Endothelial cell of umbilical vein (primary cell): ENCODE measurements around the gene IWS1. TPM values are rescaled to one million over a fixed set of nuclear protein-coding genes. Genes with fewer than 3 reads are reported as not detected.
"Not testable (repeated sequence)": the region's sequence is repeated elsewhere in the genome, so short reads cannot be mapped to it uniquely, and the experiment has no call there.

Source experiments
- BruUV-seq: library from RNA; stranded (reverse); fragments of 400-500 nt; replicated peaks from 2 replicates; lab custom pipeline; 2021; lab: Mats Ljungman, UMichigan
- CTCF ChIA-PET: fragments of 300-600, 350-600 bp; sonication (Branson Sonifier 250); formaldehyde crosslinking; loops from one replicate; lab custom pipeline; 2021; ENCODE audit warnings: antibody characterized with exemption, inconsistent platforms; lab: Charles Lee
- POLR2A ChIA-PET: fragments of 300-600, 350-600 bp; sonication (Branson Sonifier 250); formaldehyde crosslinking; loops from one replicate; lab custom pipeline; 2021; ENCODE audit warnings: antibody characterized with exemption, inconsistent platforms; lab: Charles Lee
- DNase-seq: peaks from one replicate; pipeline ENCODE4 v3.0.0-alpha.2; 2011; ENCODE audit warnings: low read depth, low spot score
- FAIRE-seq: peaks from 2 replicates; lab custom pipeline; 2011; peaks lifted over from hg19 to GRCh38; lab: Jason Lieb, UNC
- H2AFZ ChIP-seq: 2 replicates; pipeline ENCODE4 v1.6.0; 2012; ENCODE audit warnings: low read depth, low read length, control low read depth, inconsistent platforms
- H3K27ac ChIP-seq: 2 replicates; pipeline ENCODE4 v1.5.1; 2011; ENCODE audit warnings: low read depth, mild to moderate bottlenecking, control low read depth, low read length, moderate library complexity; ENCODE audit not compliant: insufficient read depth
- H3K27me3 ChIP-seq, 2 experiments: 2 replicates each; pipeline versions ENCODE4 v1.6.0 to v1.6.1; 2011; ENCODE audit warnings: low read length in 2 of 2, mixed read lengths in 1 of 2; ENCODE audit not compliant: control insufficient read depth in 2 of 2, insufficient read depth in 2 of 2
- H3K36me3 ChIP-seq, 2 experiments: 2 replicates in 1 of 2; 3 replicates in 1 of 2; pipeline ENCODE4 v1.5.1; 2011; ENCODE audit warnings: low read length in 2 of 2, mild to moderate bottlenecking in 1 of 2, moderate library complexity in 1 of 2; ENCODE audit not compliant: control insufficient read depth in 2 of 2, insufficient read depth in 2 of 2; ENCODE audit errors: extremely low read depth in 1 of 2
- H3K4me1 ChIP-seq: 3 replicates; pipeline ENCODE4 v1.5.1; 2011; ENCODE audit warnings: mild to moderate bottlenecking, low read length; ENCODE audit not compliant: control insufficient read depth, insufficient read depth; ENCODE audit errors: extremely low read depth
- H3K4me2 ChIP-seq: 2 replicates; pipeline ENCODE4 v1.6.1; 2011; ENCODE audit warnings: low read length, control low read depth, mixed read lengths; ENCODE audit not compliant: insufficient read depth
- H3K4me3 ChIP-seq, 3 experiments: fragments of 200-600 bp in 1 of 3; sonication (generic), shearing (Covaris generic) in 1 of 3; replicated peaks in 1 of 3; 2 replicates each; pipeline ENCODE4 v1.5.1; 2011 to 2016; ENCODE audit warnings: control low read depth in 3 of 3, low read length in 3 of 3, mild to moderate bottlenecking in 2 of 3, inconsistent platforms in 1 of 3, low read depth in 1 of 3, moderate library complexity in 1 of 3; ENCODE audit not compliant: insufficient read depth in 1 of 3
- H3K79me2 ChIP-seq: 2 replicates; pipeline ENCODE4 v1.6.0; 2012; ENCODE audit warnings: low read length, inconsistent platforms; ENCODE audit not compliant: control insufficient read depth, insufficient read depth
- H3K9ac ChIP-seq: replicated peaks from 2 replicates; pipeline ENCODE3; 2011; ENCODE audit warnings: low read length, control low read depth; ENCODE audit not compliant: insufficient read depth; ENCODE audit errors: extremely low read depth
- H3K9me1 ChIP-seq: replicated peaks from 3 replicates; pipeline ENCODE4 v1.6.0; 2011; ENCODE audit warnings: mild to moderate bottlenecking, low read length; ENCODE audit not compliant: control insufficient read depth, insufficient read depth; ENCODE audit errors: extremely low read depth
- H3K9me3 ChIP-seq: replicated peaks from 2 replicates; pipeline ENCODE4 v1.5.1; 2012; ENCODE audit warnings: low read length, inconsistent platforms; ENCODE audit not compliant: control insufficient read depth, insufficient read depth
- H4K20me1 ChIP-seq: replicated peaks from 2 replicates; pipeline ENCODE3; 2011; ENCODE audit warnings: mild to moderate bottlenecking, low read length; ENCODE audit not compliant: control insufficient read depth, insufficient read depth; ENCODE audit errors: extremely low read depth
- EZH2 ChIP-seq: IDR thresholded peaks from 2 replicates; pipeline ENCODE4 v1.6.1; 2012; ENCODE audit warnings: borderline replicate concordance, low read depth, mild to moderate bottlenecking, moderate library complexity, low read length, inconsistent platforms; ENCODE audit not compliant: severe bottlenecking
- FOS ChIP-seq: IDR thresholded peaks from 2 replicates; pipeline ENCODE4 v1.6.1; 2011; ENCODE audit warnings: mild to moderate bottlenecking, low read length, moderate library complexity, borderline replicate concordance; ENCODE audit not compliant: insufficient read depth
- GATA2 ChIP-seq: IDR thresholded peaks from 2 replicates; pipeline ENCODE4 v1.7.0; 2011; ENCODE audit warnings: low read depth, mild to moderate bottlenecking, moderate library complexity, mixed read lengths, low read length; ENCODE audit not compliant: insufficient read length, insufficient read depth
- JUN ChIP-seq: IDR thresholded peaks from 2 replicates; pipeline ENCODE4 v1.6.1; 2011; ENCODE audit warnings: borderline replicate concordance, low read depth; ENCODE audit not compliant: insufficient read length, insufficient read depth
- MAX ChIP-seq: IDR thresholded peaks from 2 replicates; pipeline ENCODE4 v1.6.1; 2011; ENCODE audit not compliant: insufficient read depth, insufficient read length
- dilution Hi-C: fragments of 300-500 bp; cut with MboI; formaldehyde crosslinking; loops from one replicate; pipeline ENCODE4 v1.15.0; 2019; ENCODE audit warnings: low sequenced_read_pairs; ENCODE audit not compliant: extremely low pct_ligation_motif_present
- intact Hi-C: fragments of 100-400 bp; cut with micrococcal nuclease; formaldehyde crosslinking; loops from one replicate; pipeline ENCODE4 v1.10.0; 2022
- polyA plus RNA-seq, 4 experiments: library from polyadenylated mRNA; depleted of rRNA in 3 of 4; stranded (reverse) in 3 of 4; unstranded in 1 of 4; fragments of >200 nt; gene quantifications; 2 replicates each; pipeline versions ENCODE4 v1.2.1 to v1.2.3, GENCODE V29; 2011 to 2012; ENCODE audit warnings: missing spikeins in 1 of 4
- total RNA-seq: library from RNA; stranded (reverse); gene quantifications from 2 replicates; pipeline ENCODE4 v1.2.3, GENCODE V29; 2021

IWS1 gene
- total and polyA plus RNA-seq, 2 donors (not counting 3 experiments of a cell fraction or from before 2014, with no cell fraction given): 14.7 to 51.0 TPM

GRCh38 chr2:127545189-127545588, 18.9 kb upstream of the IWS1 start:
- CTCF ChIA-PET: no interaction called here
- intact Hi-C loops: no loop called here
- no peak for FAIRE-seq

GRCh38 chr2:127543013-127543501, 16.8 kb upstream of the IWS1 start:
- H3K4me3 ChIP-seq, BruUV-seq, H3K27ac ChIP-seq, H2AFZ ChIP-seq, H3K4me2 ChIP-seq, FAIRE-seq, intact Hi-C loops, CTCF ChIA-PET, H3K9ac ChIP-seq, DNase-seq, dilution Hi-C loops, H3K9me3 ChIP-seq, H4K20me1 ChIP-seq, H3K4me1 ChIP-seq, H3K36me3 ChIP-seq, H3K79me2 ChIP-seq, POLR2A ChIA-PET, H3K9me1 ChIP-seq: not testable (repeated sequence)
- H3K27me3 ChIP-seq: peaks cover 15 to 24% of the 10 kb centered on the region in 2 experiments

More at GRCh38 chr2:127545189-127545588, 18.9 kb upstream of the IWS1 start:
- Histone ChIP-seq H4K20me1 (no peaks in the 10 kb centered on the region), H3K9me1 (no peaks in the 10 kb centered on the region), H3K27ac (no peak overlapping the region), H3K4me2 (no peak overlapping the region), H3K9ac (no peak overlapping the region), H3K9me3 (no peaks in the 10 kb centered on the region), H3K4me3 (no peak overlapping the region), H2AFZ (no peak overlapping the region), H3K27me3 (peaks cover 15 to 26% of the 10 kb centered on the region in 2 experiments), H3K4me1 (no peaks in the 10 kb centered on the region), H3K36me3 (no peaks in the 10 kb centered on the region), H3K79me2 (no peaks in the 10 kb centered on the region)
- dilution Hi-C loops: no loop called here
- POLR2A ChIA-PET: no interaction called here
- BruUV-seq: no TSS peak
- DNase-seq: no peak
- no peak for TF ChIP-seq FOS
- no peak for TF ChIP-seq MAX
- TF ChIP-seq GATA2: no peak
- no peak for TF ChIP-seq EZH2
- no peak for TF ChIP-seq JUN
